Measurements from ENCODE around the gene SEBOX.

Gene SEBOX

GRCh38 chr17:28407130-28407973, 42.4 kb upstream of the SEBOX start:
- peaks cover 27% of the 10 kb centered on the region for H3K36me3 ChIP-seq (ENCODE audit: low read depth)
- peak; percentile 86 for ATAC-seq (ENCODE audit: low read depth)
- peak; percentile 95 for DNase-seq (ENCODE audit: low spot score)
- peak; percentile 61 for TF ChIP-seq CTCF (IDR thresholded peaks at IDR 0.05; ENCODE audit: poor library complexity, severe bottlenecking)
- no peaks in the 10 kb centered on the region for H3K9me3 ChIP-seq (ENCODE audit: severe bottlenecking)
- no peaks in the 10 kb centered on the region for H3K27me3 ChIP-seq (ENCODE audit: insufficient read depth, poor library complexity, severe bottlenecking)
- H3K4me3 ChIP-seq (ENCODE audit: severe bottlenecking): no peak overlapping the region
- H3K4me1 ChIP-seq (ENCODE audit: insufficient read depth, poor library complexity, severe bottlenecking): peaks cover 29% of the 10 kb centered on the region
- H3K27ac ChIP-seq (ENCODE audit: poor library complexity, severe bottlenecking): peak overlapping the region; percentile 82

- Histone ChIP-seq H3K4me3 (ENCODE audit: severe bottlenecking) (peak overlapping the region; percentile 60), H3K36me3 (ENCODE audit: low read depth) (peaks cover 36% of the 10 kb centered on the region), H3K4me1 (ENCODE audit: insufficient read depth, poor library complexity, severe bottlenecking) (peaks cover 29% of the 10 kb centered on the region), H3K9me3 (ENCODE audit: severe bottlenecking) (no peaks in the 10 kb centered on the region), H3K27me3 (ENCODE audit: insufficient read depth, poor library complexity, severe bottlenecking) (no peaks in the 10 kb centered on the region), H3K27ac (ENCODE audit: poor library complexity, severe bottlenecking) (peak overlapping the region; percentile 82)
- no peak for DNase-seq (ENCODE audit: low spot score)
- no peak for TF ChIP-seq CTCF (IDR thresholded peaks at IDR 0.05; ENCODE audit: poor library complexity, severe bottlenecking)
- no peak; the same call in 2 of the 3 replicates for ATAC-seq (ENCODE audit: low read depth)
Observed at GRCh38 chr17:28406473-28406814, 41.4 kb upstream of the SEBOX start.

- Histone ChIP-seq H3K36me3 (ENCODE audit: low read depth) (peaks cover 42% of the 10 kb centered on the region), H3K27me3 (ENCODE audit: insufficient read depth, poor library complexity, severe bottlenecking) (no peaks in the 10 kb centered on the region), H3K4me3 (ENCODE audit: severe bottlenecking) (peak within 1 kb of the TSS; percentile 60), H3K27ac (ENCODE audit: poor library complexity, severe bottlenecking) (peak within 1 kb of the TSS; percentile 82), H3K4me1 (ENCODE audit: insufficient read depth, poor library complexity, severe bottlenecking) (peaks cover 29% of the 10 kb centered on the region), H3K9me3 (ENCODE audit: severe bottlenecking) (no peaks in the 10 kb centered on the region)
- TF ChIP-seq CTCF (IDR thresholded peaks at IDR 0.05; ENCODE audit: poor library complexity, severe bottlenecking): no peak
- ATAC-seq (ENCODE audit: low read depth) (peak; percentile 43), DNase-seq (ENCODE audit: low spot score) (peak; percentile 72)
Observed at GRCh38 chr17:28405632-28406472, 40.9 kb upstream of the SEBOX start, which contains the start of gene SLC46A1. Gene SLC46A1 (minus strand): TSS chr17:28406212. CDS start chr17:28406114, 98 bp downstream.

- ATAC-seq (ENCODE audit: low read depth): no peak
- DNase-seq (ENCODE audit: low spot score): no peak
- H3K4me1 ChIP-seq (ENCODE audit: insufficient read depth, poor library complexity, severe bottlenecking): peaks cover 29% of the 10 kb centered on the region
- H3K36me3 ChIP-seq (ENCODE audit: low read depth): peaks cover 51% of the 10 kb centered on the region
- TF ChIP-seq CTCF (IDR thresholded peaks at IDR 0.05; ENCODE audit: poor library complexity, severe bottlenecking): no peak
- H3K27me3 ChIP-seq (ENCODE audit: insufficient read depth, poor library complexity, severe bottlenecking): no peaks in the 10 kb centered on the region
- no peaks in the 10 kb centered on the region for H3K9me3 ChIP-seq (ENCODE audit: severe bottlenecking)
- H3K4me3 ChIP-seq (ENCODE audit: severe bottlenecking): peak overlapping the region; percentile 60
- H3K27ac ChIP-seq (ENCODE audit: poor library complexity, severe bottlenecking): peak overlapping the region; percentile 82
Observed at GRCh38 chr17:28404812-28405570, 40.0 kb upstream of the SEBOX start.
